Epithelial cell of proximal tubule (primary cell): ENCODE data around the gene MFSD12. TPM values are rescaled to one million over a fixed set of nuclear protein-coding genes. Genes with fewer than 3 reads are reported as not detected.
"Not testable (repeated sequence)": the region's sequence is repeated elsewhere in the genome, so short reads cannot be mapped to it uniquely, and the experiment has no call there.

Source experiments
- DNase-seq: peaks from one replicate; pipeline ENCODE4 v3.0.0-alpha.2; 2011; ENCODE audit warnings: low read depth
- H3K4me3 ChIP-seq: 2 replicates; pipeline ENCODE4 v1.5.1; 2011; ENCODE audit warnings: low read depth, mild to moderate bottlenecking, low read length
- total RNA-seq: library from RNA; depleted of rRNA; stranded (reverse); fragments of >200 nt; gene quantifications from 2 replicates; pipeline ENCODE4 v1.2.3, GENCODE V29; 2015
- TF ChIP-seq, protein P1 (sequence below): conservative IDR thresholded peaks from 2 replicates; pipeline ENCODE4 v1.5.1; 2012; ENCODE audit warnings: low read depth, mild to moderate bottlenecking, low read length

The MFSD12 gene
- total RNA-seq, 1 donor from 2014 or later, result 260 TPM

DNA sequence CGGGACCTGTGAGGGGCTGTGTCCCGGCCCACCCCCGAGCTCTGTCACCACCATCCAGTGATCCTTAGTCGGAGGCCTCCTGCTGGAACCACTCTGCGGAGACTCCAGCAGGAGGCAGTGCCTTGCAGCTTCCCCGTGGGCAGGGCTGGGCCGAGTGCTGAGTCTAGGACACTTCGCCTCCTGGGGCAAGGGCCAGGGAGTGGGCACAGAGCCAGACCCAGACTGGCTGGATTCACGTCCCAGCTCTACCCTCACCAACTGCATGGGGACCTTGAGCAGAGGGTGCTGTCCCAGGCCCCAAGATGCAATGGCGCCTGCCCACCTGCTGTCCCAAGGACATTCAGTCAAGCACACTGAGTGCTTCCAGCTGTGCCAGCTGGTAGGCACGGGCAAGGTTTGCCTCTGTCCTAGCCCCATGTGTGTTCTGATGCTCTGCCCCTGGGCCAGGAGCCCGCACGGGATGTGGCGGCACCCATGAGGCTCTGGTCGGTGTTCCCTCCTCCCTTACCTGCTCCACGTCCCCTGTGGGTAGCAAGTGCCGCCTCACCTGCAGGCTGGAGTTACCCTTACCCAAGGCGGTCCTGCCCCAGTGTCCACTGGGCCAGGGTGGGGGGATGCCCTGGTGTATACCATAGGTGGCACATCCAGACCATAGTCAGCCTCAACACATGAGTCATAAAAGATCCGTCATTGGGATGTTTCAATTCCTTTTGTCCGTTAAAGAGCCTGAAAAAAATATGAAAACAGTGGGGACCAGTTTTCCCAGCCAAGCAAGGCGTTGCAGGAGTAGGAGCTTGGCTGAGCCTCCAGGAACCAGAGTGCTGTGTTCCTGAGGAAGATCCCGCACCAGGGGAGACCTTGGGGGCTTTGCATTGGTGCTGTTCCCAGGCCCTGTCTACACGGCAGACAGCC lies 43.9 kb downstream of the MFSD12 start:
- H3K4me3 ChIP-seq, result no peak overlapping the region
- no peak for DNase-seq
- TF ChIP-seq, protein P1, sequence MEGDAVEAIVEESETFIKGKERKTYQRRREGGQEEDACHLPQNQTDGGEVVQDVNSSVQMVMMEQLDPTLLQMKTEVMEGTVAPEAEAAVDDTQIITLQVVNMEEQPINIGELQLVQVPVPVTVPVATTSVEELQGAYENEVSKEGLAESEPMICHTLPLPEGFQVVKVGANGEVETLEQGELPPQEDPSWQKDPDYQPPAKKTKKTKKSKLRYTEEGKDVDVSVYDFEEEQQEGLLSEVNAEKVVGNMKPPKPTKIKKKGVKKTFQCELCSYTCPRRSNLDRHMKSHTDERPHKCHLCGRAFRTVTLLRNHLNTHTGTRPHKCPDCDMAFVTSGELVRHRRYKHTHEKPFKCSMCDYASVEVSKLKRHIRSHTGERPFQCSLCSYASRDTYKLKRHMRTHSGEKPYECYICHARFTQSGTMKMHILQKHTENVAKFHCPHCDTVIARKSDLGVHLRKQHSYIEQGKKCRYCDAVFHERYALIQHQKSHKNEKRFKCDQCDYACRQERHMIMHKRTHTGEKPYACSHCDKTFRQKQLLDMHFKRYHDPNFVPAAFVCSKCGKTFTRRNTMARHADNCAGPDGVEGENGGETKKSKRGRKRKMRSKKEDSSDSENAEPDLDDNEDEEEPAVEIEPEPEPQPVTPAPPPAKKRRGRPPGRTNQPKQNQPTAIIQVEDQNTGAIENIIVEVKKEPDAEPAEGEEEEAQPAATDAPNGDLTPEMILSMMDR, result no peak

DNA sequence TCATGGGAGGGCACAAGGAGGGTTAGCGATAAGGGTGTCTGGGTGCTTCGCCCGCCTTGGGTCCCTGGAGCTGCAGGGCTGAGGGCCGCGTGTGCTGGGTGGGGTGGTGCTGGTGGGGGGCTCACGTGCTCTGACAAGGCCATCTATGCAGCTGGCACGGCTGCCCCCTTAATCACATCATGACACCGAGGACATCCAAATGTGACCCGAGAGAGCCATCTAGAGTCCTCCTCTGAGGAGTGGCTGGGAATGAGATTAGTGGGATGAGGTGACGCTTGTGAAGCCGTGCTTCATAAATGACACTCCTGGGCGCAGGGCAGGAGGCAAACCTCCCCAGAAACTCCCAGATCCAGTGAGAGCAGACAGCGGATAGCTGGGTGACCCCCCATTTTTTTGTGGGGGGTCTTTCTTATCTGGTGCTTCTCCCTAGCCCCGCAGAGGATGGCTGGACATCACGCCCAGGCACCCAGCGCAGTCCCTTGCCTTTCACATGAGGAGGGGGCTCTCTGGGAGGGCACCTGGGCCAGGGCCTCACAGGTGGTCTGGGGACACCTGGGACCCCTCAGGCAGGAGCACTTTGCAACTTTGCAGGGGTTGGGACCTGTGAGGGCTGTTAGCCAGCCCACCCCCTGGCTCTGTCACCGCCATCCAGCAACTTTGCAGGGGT lies 44.7 kb downstream of the MFSD12 start:
- TF ChIP-seq, protein P1, result no peak
- DNase-seq, result no peak
- no peak overlapping the region for H3K4me3 ChIP-seq

DNA sequence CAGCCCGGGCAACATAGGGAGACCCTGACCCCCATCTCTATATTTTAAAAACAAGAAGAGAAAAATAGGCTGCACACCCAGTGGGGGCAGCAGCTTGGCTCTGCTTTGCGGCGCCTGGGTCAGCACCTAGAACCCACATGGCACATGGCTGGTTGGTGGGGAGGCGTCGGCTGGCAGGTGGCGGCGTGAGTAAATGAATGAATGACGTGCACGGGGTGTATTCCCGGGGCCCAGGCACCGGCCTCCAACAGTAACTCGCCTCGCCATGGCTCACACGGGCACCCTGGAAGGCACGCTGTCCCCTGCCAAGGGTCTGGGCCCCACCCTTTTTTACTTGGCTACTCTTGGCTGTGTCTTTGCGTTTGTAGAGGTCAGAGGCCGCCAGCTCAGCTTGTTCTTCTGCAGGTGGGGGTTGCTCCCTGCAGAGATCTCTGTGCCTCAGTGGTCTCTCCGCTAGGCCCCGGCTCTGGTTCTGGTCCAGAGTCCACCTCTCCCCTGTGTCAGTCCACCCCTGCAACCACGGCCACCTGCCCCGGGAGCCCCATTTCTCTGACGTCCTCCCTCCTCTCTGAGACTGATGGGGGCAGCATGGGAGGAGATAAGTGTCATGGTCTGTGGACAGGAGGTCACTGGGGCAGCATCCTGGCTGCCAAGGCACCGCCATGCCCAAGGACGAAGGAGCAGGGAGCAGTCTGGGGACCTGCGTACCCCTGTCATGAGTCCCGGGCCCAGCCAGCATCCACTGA lies 45.7 kb downstream of the MFSD12 start:
- H3K4me3 ChIP-seq, result no peak overlapping the region
- TF ChIP-seq, protein P1, result no peak

DNA sequence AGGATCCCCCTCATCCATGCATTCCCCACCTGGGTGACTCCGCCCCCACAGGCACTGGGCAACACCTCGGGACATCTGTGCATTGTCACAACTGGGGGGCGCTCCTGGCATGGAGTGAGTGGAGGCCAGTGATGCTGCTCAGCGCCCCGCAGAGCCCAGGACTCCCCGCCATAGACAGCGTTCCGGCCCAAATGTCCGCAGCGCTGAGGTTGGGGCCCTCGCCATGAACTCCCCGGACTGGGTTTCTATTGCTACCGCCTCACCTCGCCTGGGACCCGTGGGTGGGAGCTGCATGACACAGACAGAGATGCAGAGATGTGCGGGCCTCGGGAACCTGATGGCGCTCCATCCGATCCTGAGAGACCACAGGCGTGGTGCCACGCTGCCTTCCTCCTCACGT lies 46.7 kb downstream of the MFSD12 start:
- TF ChIP-seq, protein P1, result no peak
- H3K4me3 ChIP-seq, result no peak overlapping the region
- DNase-seq, result no peak

More for the DNA sequence above, 45.7 kb downstream of the MFSD12 start:
- DNase-seq, result no peak

DNA sequence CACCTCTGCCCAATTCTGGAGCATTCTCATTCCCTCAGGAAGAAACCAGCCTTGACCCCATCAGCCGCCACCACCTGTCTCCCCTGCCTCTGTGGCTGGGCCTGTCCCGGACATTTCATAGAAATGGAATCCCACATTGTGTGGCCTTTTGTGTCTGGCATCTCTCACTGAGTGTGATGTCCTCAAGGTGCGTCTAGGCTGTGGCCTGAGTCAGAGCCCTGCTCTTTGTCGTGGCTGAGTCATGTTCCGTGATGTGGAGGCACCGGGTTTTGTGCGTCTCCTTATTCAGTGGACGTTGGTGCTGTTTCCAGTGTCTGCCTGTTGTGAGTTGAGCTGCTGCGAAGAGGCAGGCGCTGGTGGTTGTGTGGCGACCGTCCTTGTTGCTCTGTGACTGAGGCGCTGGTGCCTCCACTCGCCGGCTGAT lies 47.8 kb downstream of the MFSD12 start:
- TF ChIP-seq, protein P1, result no peak
- DNase-seq, result no peak
- no peak overlapping the region for H3K4me3 ChIP-seq

DNA sequence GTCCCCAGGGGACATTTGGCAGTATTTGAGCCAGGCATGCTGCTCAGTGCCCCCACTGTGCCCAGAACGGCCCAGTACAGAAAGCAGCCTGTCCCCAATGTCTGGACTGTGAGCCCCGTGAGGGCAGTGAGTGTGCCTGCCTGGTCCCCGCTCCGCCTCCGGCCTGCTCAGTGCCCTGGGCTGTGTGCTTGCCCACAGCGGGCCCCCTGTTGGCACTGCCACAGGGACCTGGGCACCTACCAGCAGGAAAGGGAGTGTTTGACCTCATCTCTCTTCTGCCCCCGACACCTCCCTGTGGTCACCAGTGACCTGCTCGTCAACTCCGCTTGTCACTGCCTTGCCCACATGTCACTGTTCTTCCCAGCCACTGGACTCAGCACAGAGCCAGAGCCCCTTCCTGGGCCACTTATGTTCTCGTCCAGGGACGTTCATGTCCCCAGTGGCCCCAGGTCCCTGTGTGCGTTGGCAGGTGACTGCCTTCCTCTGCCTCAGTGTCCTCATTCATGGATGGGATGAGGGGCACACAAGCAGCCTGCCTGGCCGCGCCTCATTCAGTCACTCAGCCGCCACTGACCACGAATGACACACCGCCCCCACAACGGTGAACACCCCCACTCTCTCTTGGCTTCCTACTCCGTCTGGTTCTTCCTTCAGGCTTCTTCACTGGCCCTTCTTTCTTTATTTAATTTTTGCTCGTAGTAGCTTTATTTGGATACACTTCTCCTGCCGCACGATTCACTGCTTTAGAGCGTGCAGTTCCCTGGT lies 48.4 kb downstream of the MFSD12 start:
- no peak for DNase-seq
- H3K4me3 ChIP-seq, result no peak overlapping the region
- TF ChIP-seq, protein P1, result no peak

DNA sequence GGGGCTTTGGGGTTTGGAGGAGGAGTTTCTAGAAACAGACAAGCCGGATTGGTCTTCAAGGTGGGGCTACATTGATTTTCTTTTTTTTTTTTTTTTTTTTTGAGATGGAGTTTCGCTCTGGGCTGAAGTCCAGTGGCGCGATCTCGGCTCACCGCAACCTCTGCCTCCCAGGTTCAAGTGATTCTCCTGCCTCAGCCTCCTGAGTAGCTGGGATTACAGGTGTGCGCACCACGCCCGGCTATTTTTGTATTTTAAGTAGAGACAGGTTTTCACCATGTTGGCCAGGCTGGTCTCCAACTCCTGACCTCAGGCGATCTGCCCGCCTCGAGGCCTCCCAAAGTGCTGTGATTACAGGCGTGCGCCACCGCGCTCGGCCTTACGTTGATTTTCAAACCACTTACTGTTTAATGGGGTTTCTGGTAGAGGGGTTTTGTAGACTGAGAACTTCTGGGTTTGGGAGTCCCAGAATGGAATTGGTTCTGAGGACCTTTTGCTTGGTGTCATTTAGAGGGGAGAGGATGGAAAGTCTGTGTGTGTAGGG lies 49.2 kb downstream of the MFSD12 start:
- not testable (repeated sequence) for H3K4me3 ChIP-seq, DNase-seq
